MM.1S (cell line): Measurements from ENCODE around the gene MACROD2.

ENCODE experiments used
- DNase-seq: peaks from one replicate; pipeline ENCODE4 v3.0.0-alpha.2; 2015
- H2AFZ ChIP-seq: fragments of 300-600 bp; sonication (generic); 2 replicates; pipeline ENCODE4 v1.6.0; 2016; ENCODE audit warnings: antibody characterized with exemption, low read length
- H3F3A ChIP-seq: fragments of 300-600 bp; sonication (generic); 2 replicates; pipeline ENCODE4 v1.6.1; 2016; ENCODE audit warnings: mild to moderate bottlenecking, antibody characterized with exemption, low read length, moderate library complexity, mixed read lengths; ENCODE audit not compliant: insufficient read depth
- H3K27ac ChIP-seq: fragments of 300-600 bp; sonication (generic); 2 replicates; pipeline ENCODE4 v1.5.1; 2016; ENCODE audit warnings: mild to moderate bottlenecking, low read length
- H3K27me3 ChIP-seq: fragments of 300-600 bp; sonication (generic); replicated peaks from 2 replicates; pipeline ENCODE4 v1.6.0; 2016; ENCODE audit warnings: low read length; ENCODE audit not compliant: insufficient read depth
- H3K36me3 ChIP-seq: fragments of 300-600 bp; sonication (generic); replicated peaks from 2 replicates; pipeline ENCODE4 v1.6.1; 2016; ENCODE audit warnings: mild to moderate bottlenecking, low read length, mixed read lengths; ENCODE audit not compliant: insufficient read depth
- H3K4me1 ChIP-seq: fragments of 300-600 bp; sonication (generic); 2 replicates; pipeline ENCODE4 v1.6.1; 2016; ENCODE audit warnings: low read length, mixed read lengths
- H3K4me2 ChIP-seq: fragments of 300-600 bp; sonication (generic); 2 replicates; pipeline ENCODE4 v1.6.0; 2016; ENCODE audit warnings: low read depth, low read length
- H3K4me3 ChIP-seq: fragments of 300-600 bp; sonication (generic); 2 replicates; pipeline ENCODE4 v1.5.1; 2016; ENCODE audit warnings: low read length, mixed read lengths
- H3K79me2 ChIP-seq: fragments of 300-600 bp; sonication (generic); 2 replicates; pipeline ENCODE4 v1.6.1; 2016; ENCODE audit warnings: mixed run types, low read length, mixed read lengths
- H3K9ac ChIP-seq: fragments of 300-600 bp; sonication (generic); 2 replicates; pipeline ENCODE4 v1.6.1; 2016; ENCODE audit warnings: low read length, mixed read lengths
- H3K9me2 ChIP-seq: fragments of 300-600 bp; sonication (generic); replicated peaks from 2 replicates; pipeline ENCODE4 v1.6.1; 2016; ENCODE audit warnings: mild to moderate bottlenecking, low read length, mixed read lengths; ENCODE audit not compliant: insufficient read depth
- H3K9me3 ChIP-seq: fragments of 300-600 bp; sonication (generic); replicated peaks from 2 replicates; pipeline ENCODE4 v1.6.1; 2016; ENCODE audit warnings: mild to moderate bottlenecking, low read length, mixed read lengths; ENCODE audit not compliant: insufficient read depth
- H4K20me1 ChIP-seq: fragments of 300-600 bp; sonication (generic); 2 replicates; pipeline ENCODE4 v1.6.1; 2016; ENCODE audit warnings: mild to moderate bottlenecking, low read length, moderate library complexity, mixed read lengths; ENCODE audit not compliant: insufficient read depth
- CTCF ChIP-seq: fragments of 300-600 bp; sonication (generic); IDR thresholded peaks from 2 replicates; pipeline ENCODE4 v1.5.1; 2016; ENCODE audit warnings: antibody characterized with exemption, low read length, mixed read lengths
- EZH2 ChIP-seq: fragments of 300-600 bp; sonication (generic); optimal IDR thresholded peaks from 2 replicates; pipeline ENCODE3; 2017; ENCODE audit warnings: low read depth, mild to moderate bottlenecking, antibody characterized with exemption, low read length, mixed read lengths
- EZH2phosphoT487 ChIP-seq: fragments of 300-600 bp; sonication (generic); IDR thresholded peaks from 2 replicates; pipeline ENCODE4 v1.6.1; 2018; ENCODE audit warnings: antibody characterized with exemption, low read length

MACROD2 gene

DNA sequence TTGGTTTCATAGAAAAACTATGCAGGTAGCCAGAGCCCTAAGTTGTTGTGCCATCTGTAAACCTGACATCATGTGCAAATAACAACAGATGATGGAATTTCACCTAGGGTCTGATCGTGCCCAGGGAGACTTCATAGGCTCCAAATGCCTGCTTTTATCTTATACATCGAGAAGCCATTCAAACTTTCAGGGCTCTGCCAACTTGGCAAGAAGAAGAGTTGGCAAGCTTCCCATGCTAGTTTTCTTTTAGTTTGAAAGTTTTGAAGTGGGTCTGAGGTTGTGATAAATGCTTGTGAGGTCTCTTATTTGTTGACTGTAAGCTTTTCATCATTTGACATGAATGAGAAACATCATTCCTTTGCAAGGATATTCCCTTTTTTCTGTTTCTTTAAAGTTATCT, 517.5 kb downstream of the MACROD2 start:
- DNase-seq = no peak
- no peaks in the 10 kb centered on the region for H3K27me3 ChIP-seq

GRCh38 chr20:14518648-14519047, 523.3 kb downstream of the MACROD2 start:
- Histone ChIP-seq H3K4me3 (no peak overlapping the region), H3K36me3 (no peaks in the 10 kb centered on the region), H4K20me1 (no peaks in the 10 kb centered on the region), H3K9me2 (no peaks in the 10 kb centered on the region; the same call in 1 of the 2 replicates), H3K4me1 (no peaks in the 10 kb centered on the region), H3K79me2 (no peaks in the 10 kb centered on the region), H3K27me3 (no peaks in the 10 kb centered on the region), H3K9me3 (no peaks in the 10 kb centered on the region), H3K9ac (no peak overlapping the region), H2AFZ (no peak overlapping the region), H3K4me2 (no peak overlapping the region), H3F3A (no peaks in the 10 kb centered on the region), H3K27ac (no peak overlapping the region)
- DNase-seq = no peak
- TF ChIP-seq EZH2 = no peak
- TF ChIP-seq CTCF = no peak
- TF ChIP-seq EZH2phosphoT487 = no peak

More for the DNA sequence above, 517.5 kb downstream of the MACROD2 start:
- H4K20me1 ChIP-seq = no peaks in the 10 kb centered on the region
- H3K4me1 ChIP-seq = no peaks in the 10 kb centered on the region
- no peak for TF ChIP-seq EZH2
- TF ChIP-seq EZH2phosphoT487 = no peak
- no peak for TF ChIP-seq CTCF
- H3K27ac ChIP-seq = no peak overlapping the region
- H3K4me2 ChIP-seq = no peak overlapping the region
- no peaks in the 10 kb centered on the region for H3F3A ChIP-seq
- no peak overlapping the region for H2AFZ ChIP-seq
- H3K36me3 ChIP-seq = no peaks in the 10 kb centered on the region
- H3K4me3 ChIP-seq = no peak overlapping the region
- no peak overlapping the region for H3K9ac ChIP-seq
- H3K9me3 ChIP-seq = no peaks in the 10 kb centered on the region
- no peaks in the 10 kb centered on the region for H3K9me2 ChIP-seq
- no peaks in the 10 kb centered on the region for H3K79me2 ChIP-seq

- no peaks in the 10 kb centered on the region for H4K20me1 ChIP-seq
- no peak overlapping the region for H3K9ac ChIP-seq
- no peaks in the 10 kb centered on the region for H3K27me3 ChIP-seq
- no peaks in the 10 kb centered on the region for H3K4me1 ChIP-seq
- no peaks in the 10 kb centered on the region for H3K36me3 ChIP-seq
- H3K4me2 ChIP-seq = no peak overlapping the region
- no peak for DNase-seq
- H2AFZ ChIP-seq = no peak overlapping the region
- H3K4me3 ChIP-seq = no peak overlapping the region
- H3K79me2 ChIP-seq = no peaks in the 10 kb centered on the region
- H3K27ac ChIP-seq = no peak overlapping the region
- H3K9me3 ChIP-seq = no peaks in the 10 kb centered on the region
- no peaks in the 10 kb centered on the region for H3F3A ChIP-seq
- H3K9me2 ChIP-seq = no peaks in the 10 kb centered on the region; the same call in 1 of the 2 replicates
- TF ChIP-seq CTCF = no peak
Measured at GRCh38 chr20:14521016-14521415, 525.7 kb downstream of the MACROD2 start.

GRCh38 chr20:14521436-14521835, 526.1 kb downstream of the MACROD2 start:
- H3K9ac ChIP-seq = no peak overlapping the region
- H3K4me2 ChIP-seq = no peak overlapping the region
- no peak overlapping the region for H3K27ac ChIP-seq
- TF ChIP-seq EZH2 (no peak), CTCF (no peak), EZH2phosphoT487 (no peak)
- no peaks in the 10 kb centered on the region for H3K36me3 ChIP-seq
- no peak overlapping the region for H2AFZ ChIP-seq
- H3K9me2 ChIP-seq = no peaks in the 10 kb centered on the region; the same call in 1 of the 2 replicates
- H3K9me3 ChIP-seq = no peaks in the 10 kb centered on the region
- no peaks in the 10 kb centered on the region for H3K4me1 ChIP-seq
- no peak for DNase-seq
- no peaks in the 10 kb centered on the region for H3K27me3 ChIP-seq
- no peaks in the 10 kb centered on the region for H4K20me1 ChIP-seq
- H3K4me3 ChIP-seq = no peak overlapping the region
- no peaks in the 10 kb centered on the region for H3F3A ChIP-seq
- H3K79me2 ChIP-seq = no peaks in the 10 kb centered on the region
